Activated T-cell treated with anti-CD3 and anti-CD28 coated beads, Interleukin-2, amount 50 U/mL, for 24 hours (primary cell): ENCODE results near the gene FMN1.
A peak's percentile ranks its signal among the peaks of the same experiment; 100 is the strongest.

Experiments
- DNase-seq: peaks from one replicate; pipeline ENCODE4 v3.0.0-alpha.2; 2020
- H3K27ac Mint-ChIP-seq: 2 replicates; pipeline ENCODE4 v1.8.0; 2020; ENCODE audit warnings: mild to moderate bottlenecking, mixed read lengths
- H3K27me3 Mint-ChIP-seq: 2 replicates; pipeline ENCODE4 v1.8.0; 2020; ENCODE audit warnings: mixed read lengths
- H3K36me3 Mint-ChIP-seq: 2 replicates; pipeline ENCODE4 v1.8.0; 2020; ENCODE audit warnings: low read depth, mixed read lengths
- H3K4me1 Mint-ChIP-seq: 2 replicates; pipeline ENCODE4 v1.8.0; 2020; ENCODE audit warnings: low read depth, mixed read lengths
- H3K4me3 Mint-ChIP-seq: 2 replicates; pipeline ENCODE4 v1.8.0; 2020; ENCODE audit warnings: mild to moderate bottlenecking, moderate library complexity, mixed read lengths
- H3K9me3 Mint-ChIP-seq: 2 replicates; pipeline ENCODE4 v1.8.0; 2020; ENCODE audit warnings: mixed read lengths

The FMN1 gene

GRCh38 chr15:33209575-33210481 lies 15.3 kb upstream of the FMN1 start:
- peaks cover 20% of the 10 kb centered on the region for H3K4me1 Mint-ChIP-seq
- no peak for DNase-seq
- H3K27me3 Mint-ChIP-seq: no peaks in the 10 kb centered on the region
- no peaks in the 10 kb centered on the region for H3K36me3 Mint-ChIP-seq
- peaks cover 2% of the 10 kb centered on the region for H3K9me3 Mint-ChIP-seq
- peak overlapping the region; percentile 85 for H3K27ac Mint-ChIP-seq
- no peak overlapping the region for H3K4me3 Mint-ChIP-seq

- no peak overlapping the region for H3K4me3 Mint-ChIP-seq
- H3K9me3 Mint-ChIP-seq: peaks cover 2% of the 10 kb centered on the region
- peaks cover 30% of the 10 kb centered on the region for H3K4me1 Mint-ChIP-seq
- H3K36me3 Mint-ChIP-seq: no peaks in the 10 kb centered on the region
- DNase-seq: no peak
- no peaks in the 10 kb centered on the region for H3K27me3 Mint-ChIP-seq
- no peak overlapping the region for H3K27ac Mint-ChIP-seq
Observed at GRCh38 chr15:33207646-33208045, 13.1 kb upstream of the FMN1 start.

GRCh38 chr15:33206366-33206765 lies 11.9 kb upstream of the FMN1 start:
- H3K36me3 Mint-ChIP-seq: no peaks in the 10 kb centered on the region
- no peak overlapping the region for H3K4me3 Mint-ChIP-seq
- H3K4me1 Mint-ChIP-seq: peaks cover 40% of the 10 kb centered on the region
- peaks cover 2% of the 10 kb centered on the region for H3K9me3 Mint-ChIP-seq
- H3K27me3 Mint-ChIP-seq: no peaks in the 10 kb centered on the region
- H3K27ac Mint-ChIP-seq: no peak overlapping the region
- DNase-seq: no peak

GRCh38 chr15:33204926-33205325 lies 10.4 kb upstream of the FMN1 start:
- H3K9me3 Mint-ChIP-seq: peaks cover 2% of the 10 kb centered on the region
- peaks cover 45% of the 10 kb centered on the region for H3K4me1 Mint-ChIP-seq
- no peak for DNase-seq
- H3K27me3 Mint-ChIP-seq: no peaks in the 10 kb centered on the region
- no peaks in the 10 kb centered on the region for H3K36me3 Mint-ChIP-seq
- no peak overlapping the region for H3K4me3 Mint-ChIP-seq
- no peak overlapping the region for H3K27ac Mint-ChIP-seq

GRCh38 chr15:33204087-33204486 lies 9.6 kb upstream of the FMN1 start:
- peaks cover 39% of the 10 kb centered on the region for H3K4me1 Mint-ChIP-seq
- DNase-seq: no peak
- H3K36me3 Mint-ChIP-seq: no peaks in the 10 kb centered on the region
- no peaks in the 10 kb centered on the region for H3K27me3 Mint-ChIP-seq
- H3K9me3 Mint-ChIP-seq: no peaks in the 10 kb centered on the region
- H3K4me3 Mint-ChIP-seq: no peak overlapping the region
- H3K27ac Mint-ChIP-seq: peak overlapping the region; percentile 1

GRCh38 chr15:33201491-33202231 lies 7.1 kb upstream of the FMN1 start:
- peak overlapping the region; percentile 98 for H3K27ac Mint-ChIP-seq
- H3K9me3 Mint-ChIP-seq: no peaks in the 10 kb centered on the region
- peaks cover 40% of the 10 kb centered on the region for H3K4me1 Mint-ChIP-seq
- H3K36me3 Mint-ChIP-seq: no peaks in the 10 kb centered on the region
- DNase-seq: peak; percentile 81
- H3K27me3 Mint-ChIP-seq: no peaks in the 10 kb centered on the region
- peak overlapping the region; percentile 76 for H3K4me3 Mint-ChIP-seq

- no peaks in the 10 kb centered on the region for H3K9me3 Mint-ChIP-seq
- peak overlapping the region; percentile 76 for H3K4me3 Mint-ChIP-seq
- no peaks in the 10 kb centered on the region for H3K36me3 Mint-ChIP-seq
- H3K27ac Mint-ChIP-seq: peak overlapping the region; percentile 98
- H3K27me3 Mint-ChIP-seq: no peaks in the 10 kb centered on the region
- peaks cover 40% of the 10 kb centered on the region for H3K4me1 Mint-ChIP-seq
- no peak for DNase-seq
Observed at GRCh38 chr15:33200903-33201302, 6.4 kb upstream of the FMN1 start.

- H3K36me3 Mint-ChIP-seq: no peaks in the 10 kb centered on the region
- DNase-seq: no peak
- H3K4me3 Mint-ChIP-seq: no peak overlapping the region
- H3K27me3 Mint-ChIP-seq: no peaks in the 10 kb centered on the region
- H3K4me1 Mint-ChIP-seq: peaks cover 41% of the 10 kb centered on the region
- no peaks in the 10 kb centered on the region for H3K9me3 Mint-ChIP-seq
- no peak overlapping the region for H3K27ac Mint-ChIP-seq
Observed at GRCh38 chr15:33200444-33200843, 5.9 kb upstream of the FMN1 start.

- H3K4me1 Mint-ChIP-seq: peaks cover 44% of the 10 kb centered on the region
- no peak overlapping the region for H3K4me3 Mint-ChIP-seq
- DNase-seq: no peak
- H3K27ac Mint-ChIP-seq: no peak overlapping the region
- H3K9me3 Mint-ChIP-seq: no peaks in the 10 kb centered on the region
- no peaks in the 10 kb centered on the region for H3K36me3 Mint-ChIP-seq
- peaks cover 9% of the 10 kb centered on the region for H3K27me3 Mint-ChIP-seq
Observed at GRCh38 chr15:33198541-33198940, 4.0 kb upstream of the FMN1 start.

- no peak overlapping the region for H3K27ac Mint-ChIP-seq
- H3K4me1 Mint-ChIP-seq: peaks cover 42% of the 10 kb centered on the region
- H3K4me3 Mint-ChIP-seq: no peak overlapping the region
- no peak for DNase-seq
- no peaks in the 10 kb centered on the region for H3K36me3 Mint-ChIP-seq
- H3K27me3 Mint-ChIP-seq: peaks cover 18% of the 10 kb centered on the region
- H3K9me3 Mint-ChIP-seq: no peaks in the 10 kb centered on the region
Observed at GRCh38 chr15:33197636-33198035, 3.1 kb upstream of the FMN1 start.

- DNase-seq: no peak
- H3K27me3 Mint-ChIP-seq: peaks cover 32% of the 10 kb centered on the region
- no peak overlapping the region for H3K27ac Mint-ChIP-seq
- no peaks in the 10 kb centered on the region for H3K36me3 Mint-ChIP-seq
- H3K9me3 Mint-ChIP-seq: no peaks in the 10 kb centered on the region
- H3K4me1 Mint-ChIP-seq: peaks cover 33% of the 10 kb centered on the region
- H3K4me3 Mint-ChIP-seq: peak overlapping the region; percentile 72
Observed at GRCh38 chr15:33194237-33194636, 277 bp downstream of the FMN1 start.

GRCh38 chr15:33191591-33191990 lies 2.9 kb downstream of the FMN1 start:
- peaks cover 40% of the 10 kb centered on the region for H3K27me3 Mint-ChIP-seq

GRCh38 chr15:33190539-33190938 lies 4.0 kb downstream of the FMN1 start:
- Mint-ChIP-seq H3K4me1 (peaks cover 31% of the 10 kb centered on the region), H3K4me3 (no peak overlapping the region), H3K27ac (peak overlapping the region; percentile 79), H3K27me3 (peaks cover 40% of the 10 kb centered on the region), H3K36me3 (no peaks in the 10 kb centered on the region), H3K9me3 (no peaks in the 10 kb centered on the region)
- no peak for DNase-seq

More at GRCh38 chr15:33191591-33191990, 2.9 kb downstream of the FMN1 start:
- DNase-seq: no peak
- no peak overlapping the region for H3K27ac Mint-ChIP-seq
- H3K9me3 Mint-ChIP-seq: no peaks in the 10 kb centered on the region
- peaks cover 31% of the 10 kb centered on the region for H3K4me1 Mint-ChIP-seq
- no peaks in the 10 kb centered on the region for H3K36me3 Mint-ChIP-seq
- H3K4me3 Mint-ChIP-seq: no peak overlapping the region

GRCh38 chr15:33188641-33189257 lies 5.8 kb downstream of the FMN1 start:
- Mint-ChIP-seq H3K4me3 (no peak overlapping the region), H3K27me3 (peaks cover 33% of the 10 kb centered on the region), H3K4me1 (peaks cover 16% of the 10 kb centered on the region), H3K36me3 (no peaks in the 10 kb centered on the region), H3K27ac (no peak overlapping the region), H3K9me3 (no peaks in the 10 kb centered on the region)
- DNase-seq: no peak
